ENCODE results near the gene UNC5B. TPM values are rescaled to one million over a fixed set of nuclear protein-coding genes. Genes with fewer than 3 reads are reported as not detected.

The UNC5B gene
- total RNA-seq, 1 experiment from 2014 or later: 9.9 TPM

DNA sequence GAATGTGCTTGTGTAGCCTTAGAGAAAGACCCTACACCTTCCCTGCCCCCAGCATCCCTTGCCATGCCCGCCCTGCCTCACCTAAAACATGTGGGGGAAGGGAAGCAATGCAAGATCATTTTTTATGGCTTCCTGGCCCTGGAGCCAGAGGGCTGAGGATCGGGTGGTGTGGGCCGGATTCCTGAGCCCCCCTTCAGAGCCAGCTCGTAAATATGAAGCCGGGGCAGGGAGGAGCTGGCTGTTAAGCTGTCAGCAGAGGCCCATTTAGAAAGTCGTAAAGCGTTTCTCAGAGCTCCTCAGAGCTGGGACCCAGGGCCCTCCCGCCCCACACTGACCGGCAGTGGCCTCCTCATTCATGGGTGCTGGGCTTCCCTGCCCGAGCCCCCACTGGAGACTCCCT is 23.9 kb downstream of the UNC5B start:
- Histone ChIP-seq H3K27ac (ENCODE audit: low read depth, low read length, poor library complexity, severe bottlenecking) (peak overlapping the region; percentile 19), H3K9me3 (ENCODE audit: low read depth, low read length, poor library complexity, severe bottlenecking) (no peaks in the 10 kb centered on the region), H3K4me3 (ENCODE audit: low read depth, low read length, poor library complexity, severe bottlenecking) (no peak overlapping the region), H3K27me3 (replicated peaks; ENCODE audit: insufficient read depth, low read depth, low read length, poor library complexity) (no peaks in the 10 kb centered on the region), H3K36me3 (ENCODE audit: insufficient read depth, low read length, poor library complexity, severe bottlenecking) (no peaks in the 10 kb centered on the region), H3K4me1 (ENCODE audit: insufficient read depth, low read length, poor library complexity, severe bottlenecking) (peaks cover 34% of the 10 kb centered on the region)
- intact Hi-C loops (cut with micrococcal nuclease; ENCODE audit: unreplicated experiment): no loop called here
- POLR2A ChIA-PET (ENCODE audit: low non-redundant PET): no interaction called here
- DNase-seq (ENCODE audit: low spot score): no peak
- no peak for TF ChIP-seq EZH2 (IDR thresholded peaks at IDR 0.05; ENCODE audit: borderline replicate concordance, low read depth, low read length, poor library complexity, severe bottlenecking)
- no TSS peak for BruUV-seq (replicated peaks)
- CTCF ChIA-PET: no interaction called here

DNA sequence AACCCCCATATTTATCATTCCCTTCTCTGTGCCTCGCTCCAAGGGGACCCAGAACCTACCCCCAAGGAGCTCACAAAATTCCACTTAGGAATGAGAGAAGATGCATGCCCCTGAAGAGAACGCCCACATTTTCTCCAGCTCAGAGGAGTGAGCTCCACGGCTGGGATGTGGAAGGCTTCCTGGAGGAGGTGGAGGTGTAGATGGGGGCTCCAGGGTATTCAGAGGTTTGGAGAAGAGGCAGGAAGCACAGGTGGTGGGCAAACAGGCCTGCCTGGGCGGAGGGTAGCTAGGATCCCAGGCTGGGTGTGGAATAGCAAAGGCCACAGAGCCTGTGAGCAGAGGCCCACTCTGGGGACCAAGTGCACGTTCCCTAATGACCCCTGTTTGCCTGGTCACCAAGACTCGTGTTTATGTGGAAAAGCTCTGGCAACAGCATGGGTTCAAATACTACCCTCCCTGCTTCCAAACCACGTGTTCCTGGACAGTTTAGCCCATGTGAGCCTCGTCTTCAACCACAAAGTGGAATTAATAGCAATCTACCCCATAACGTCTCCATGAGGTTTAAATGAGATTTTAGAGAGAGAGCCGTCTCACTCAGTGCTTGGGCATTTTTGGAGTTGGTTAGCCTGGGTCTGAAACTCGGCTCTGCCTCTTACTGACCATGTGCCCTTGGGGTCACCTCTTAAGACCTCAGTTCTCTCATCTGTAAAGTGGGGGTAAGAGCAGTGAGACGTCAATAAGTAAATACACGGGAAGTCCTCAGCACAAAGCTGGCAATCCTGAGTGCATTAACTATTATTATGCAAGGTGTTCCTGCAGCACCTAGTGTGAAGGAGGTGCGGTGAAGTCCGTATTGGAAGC is 24.7 kb downstream of the UNC5B start:
- no TSS peak for BruUV-seq (replicated peaks)
- ChIA-PET CTCF (no interaction called here), POLR2A (ENCODE audit: low non-redundant PET) (no interaction called here)
- no peak overlapping the region for H3K4me3 ChIP-seq (ENCODE audit: low read depth, low read length, poor library complexity, severe bottlenecking)
- no peaks in the 10 kb centered on the region for H3K36me3 ChIP-seq (ENCODE audit: insufficient read depth, low read length, poor library complexity, severe bottlenecking)
- no peaks in the 10 kb centered on the region for H3K9me3 ChIP-seq (ENCODE audit: low read depth, low read length, poor library complexity, severe bottlenecking)
- peaks cover 41% of the 10 kb centered on the region for H3K4me1 ChIP-seq (ENCODE audit: insufficient read depth, low read length, poor library complexity, severe bottlenecking)
- intact Hi-C loops (cut with micrococcal nuclease; ENCODE audit: unreplicated experiment): no loop called here
- H3K27ac ChIP-seq (ENCODE audit: low read depth, low read length, poor library complexity, severe bottlenecking): peak overlapping the region; percentile 19
- TF ChIP-seq, protein P1, sequence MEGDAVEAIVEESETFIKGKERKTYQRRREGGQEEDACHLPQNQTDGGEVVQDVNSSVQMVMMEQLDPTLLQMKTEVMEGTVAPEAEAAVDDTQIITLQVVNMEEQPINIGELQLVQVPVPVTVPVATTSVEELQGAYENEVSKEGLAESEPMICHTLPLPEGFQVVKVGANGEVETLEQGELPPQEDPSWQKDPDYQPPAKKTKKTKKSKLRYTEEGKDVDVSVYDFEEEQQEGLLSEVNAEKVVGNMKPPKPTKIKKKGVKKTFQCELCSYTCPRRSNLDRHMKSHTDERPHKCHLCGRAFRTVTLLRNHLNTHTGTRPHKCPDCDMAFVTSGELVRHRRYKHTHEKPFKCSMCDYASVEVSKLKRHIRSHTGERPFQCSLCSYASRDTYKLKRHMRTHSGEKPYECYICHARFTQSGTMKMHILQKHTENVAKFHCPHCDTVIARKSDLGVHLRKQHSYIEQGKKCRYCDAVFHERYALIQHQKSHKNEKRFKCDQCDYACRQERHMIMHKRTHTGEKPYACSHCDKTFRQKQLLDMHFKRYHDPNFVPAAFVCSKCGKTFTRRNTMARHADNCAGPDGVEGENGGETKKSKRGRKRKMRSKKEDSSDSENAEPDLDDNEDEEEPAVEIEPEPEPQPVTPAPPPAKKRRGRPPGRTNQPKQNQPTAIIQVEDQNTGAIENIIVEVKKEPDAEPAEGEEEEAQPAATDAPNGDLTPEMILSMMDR (conservative IDR thresholded peaks at IDR 0.05; ENCODE audit: low read depth, low read length): no peak
- no peak for TF ChIP-seq EZH2 (IDR thresholded peaks at IDR 0.05; ENCODE audit: borderline replicate concordance, low read depth, low read length, poor library complexity, severe bottlenecking)
- H3K27me3 ChIP-seq (replicated peaks; ENCODE audit: insufficient read depth, low read depth, low read length, poor library complexity): no peaks in the 10 kb centered on the region
- no peak for DNase-seq (ENCODE audit: low spot score)

DNA sequence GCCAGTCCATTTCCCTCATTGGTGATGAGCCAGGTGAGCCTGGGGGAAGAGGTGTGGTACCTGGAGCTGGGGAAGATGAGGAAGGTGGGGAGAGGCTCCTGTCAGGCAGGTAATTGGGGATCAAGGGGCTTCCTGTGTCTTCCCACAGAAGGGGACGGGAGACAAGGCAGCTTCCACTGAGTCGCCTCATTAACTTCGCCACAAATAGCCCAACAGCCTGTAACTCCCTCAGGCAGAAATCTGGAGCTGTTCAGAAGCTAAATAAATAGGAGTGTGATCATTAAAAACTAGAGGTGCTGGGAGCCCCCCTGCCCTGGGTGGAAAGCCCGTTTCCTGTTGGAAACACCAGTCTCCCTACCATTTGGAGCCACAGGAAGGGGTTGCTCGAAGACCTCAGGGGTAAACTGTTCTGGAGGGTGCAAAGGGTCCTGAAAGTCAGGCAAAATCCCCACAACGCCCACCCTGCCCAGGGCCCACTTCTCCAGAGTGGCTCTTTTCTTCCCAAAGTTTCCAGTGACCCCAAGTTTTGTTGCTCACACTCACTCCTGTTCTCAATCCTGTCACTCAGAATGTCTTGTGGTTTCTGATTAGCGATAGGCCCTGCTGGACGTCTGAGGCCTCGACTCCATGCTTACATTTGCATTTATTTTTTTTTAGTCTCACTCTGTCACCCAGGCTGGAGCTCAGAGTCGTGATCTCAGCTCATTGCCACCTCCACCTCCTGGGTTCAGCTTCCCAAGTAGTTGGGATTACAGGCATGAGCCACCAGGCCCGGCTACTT is 25.7 kb downstream of the UNC5B start:
- Histone ChIP-seq H3K9me3 (ENCODE audit: low read depth, low read length, poor library complexity, severe bottlenecking) (no peaks in the 10 kb centered on the region), H3K4me1 (ENCODE audit: insufficient read depth, low read length, poor library complexity, severe bottlenecking) (peaks cover 42% of the 10 kb centered on the region), H3K27ac (ENCODE audit: low read depth, low read length, poor library complexity, severe bottlenecking) (no peak overlapping the region), H3K27me3 (replicated peaks; ENCODE audit: insufficient read depth, low read depth, low read length, poor library complexity) (no peaks in the 10 kb centered on the region), H3K4me3 (ENCODE audit: low read depth, low read length, poor library complexity, severe bottlenecking) (no peak overlapping the region), H3K36me3 (ENCODE audit: insufficient read depth, low read length, poor library complexity, severe bottlenecking) (no peaks in the 10 kb centered on the region)
- intact Hi-C loops (cut with micrococcal nuclease; ENCODE audit: unreplicated experiment): no loop called here
- no TSS peak for BruUV-seq (replicated peaks)
- CTCF ChIA-PET: no interaction called here
- POLR2A ChIA-PET (ENCODE audit: low non-redundant PET): no interaction called here
- no peak for DNase-seq (ENCODE audit: low spot score)
- TF ChIP-seq, protein P1 (conservative IDR thresholded peaks at IDR 0.05; ENCODE audit: low read depth, low read length): no peak
- no peak for TF ChIP-seq EZH2 (IDR thresholded peaks at IDR 0.05; ENCODE audit: borderline replicate concordance, low read depth, low read length, poor library complexity, severe bottlenecking)

All from A673 (cell line).